ENCODE results near the gene PDE5A.

GRCh38 chr4:119478446-119479179 lies 150.0 kb downstream of the PDE5A start:
- TF ChIP-seq CTCF (IDR thresholded peaks at IDR 0.05; ENCODE audit: low read depth, low read length, poor library complexity, severe bottlenecking) = no peak
- no peak for TF ChIP-seq EZH2phosphoT487 (IDR thresholded peaks at IDR 0.05; ENCODE audit: borderline replicate concordance, low read length)
